Measurements from ENCODE around the gene MRPL28. TPM values are rescaled to one million over a fixed set of nuclear protein-coding genes. Genes with fewer than 3 reads are reported as not detected.

Gene MRPL28
- polyA plus RNA-seq, 4 donors: 36.9 to 82.5 (median 65.4) TPM

GRCh38 chr16:322476-323143 lies 47.7 kb downstream of the MRPL28 start:
- DNase-seq (ENCODE audit: low read depth in 4 of 4, low spot score in 3 of 4): no peak

GRCh38 chr16:321532-321931 lies 48.8 kb downstream of the MRPL28 start:
- no peak for DNase-seq (ENCODE audit: low read depth in 4 of 4, low spot score in 3 of 4)

GRCh38 chr16:320206-320605 lies 50.1 kb downstream of the MRPL28 start:
- no peak for DNase-seq (ENCODE audit: low read depth in 4 of 4, low spot score in 3 of 4)

GRCh38 chr16:318628-319027 lies 51.7 kb downstream of the MRPL28 start:
- DNase-seq (ENCODE audit: low read depth in 4 of 4, low spot score in 3 of 4): no peak

GRCh38 chr16:317583-317982 lies 52.8 kb downstream of the MRPL28 start:
- DNase-seq (ENCODE audit: low read depth in 4 of 4, low spot score in 3 of 4): no peak

Other genes starting within 250 kb of the MRPL28 start
- 10 to 100 TPM; 28.3 to 36.3 (median 30.8) TPM for gene NPRL3, start 231.9 kb downstream of the MRPL28 start, polyA plus RNA-seq (ENCODE audit: insufficient read length in 4 of 4)
- gene HBZ, start 217.9 kb downstream of the MRPL28 start, polyA plus RNA-seq (ENCODE audit: insufficient read length in 4 of 4): 1 to 10 TPM in 3 of 4 donors, under 1 TPM in 1; 0.74 to 9.7 (median 3.0) TPM
- gene HBM, start 204.6 kb downstream of the MRPL28 start, polyA plus RNA-seq (ENCODE audit: insufficient read length in 4 of 4): 10 to 100 TPM in 1 of 4 donors, 1 to 10 TPM in 3; 1.5 to 29.2 (median 3.6) TPM
- over 10,000 TPM in 1 of 4 donors, 1,000 to 10,000 TPM in 1, 100 to 1,000 TPM in 2; 628 to 18,307 (median 1,105) TPM for gene HBA2, start 197.7 kb downstream of the MRPL28 start, polyA plus RNA-seq (ENCODE audit: insufficient read length in 4 of 4)
- gene HBA1, start 193.9 kb downstream of the MRPL28 start, polyA plus RNA-seq (ENCODE audit: insufficient read length in 4 of 4): over 10,000 TPM in 1 of 4 donors, 100 to 1,000 TPM in 3; 453 to 13,427 (median 759) TPM
- gene HBQ1, start 190.1 kb downstream of the MRPL28 start, polyA plus RNA-seq (ENCODE audit: insufficient read length in 4 of 4): 1 to 10 TPM in 2 of 4 donors, under 1 TPM in 1, not detected in 1; 0.85 to 4.5 (median 1.1) TPM
- 100 to 1,000 TPM in 3 of 4 donors, 10 to 100 TPM in 1; 96.7 to 167 (median 125) TPM for gene LUC7L, start 141.1 kb downstream of the MRPL28 start, polyA plus RNA-seq (ENCODE audit: insufficient read length in 4 of 4)
- gene FAM234A, start 135.7 kb downstream of the MRPL28 start, polyA plus RNA-seq (ENCODE audit: insufficient read length in 4 of 4): 10 to 100 TPM; 42.8 to 87.7 (median 73.3) TPM
- 1 to 10 TPM in 3 of 4 donors, under 1 TPM in 1; 0.76 to 3.7 (median 2.4) TPM for gene RGS11, start 94.6 kb downstream of the MRPL28 start, polyA plus RNA-seq (ENCODE audit: insufficient read length in 4 of 4)
- gene ARHGDIG, start 89.9 kb downstream of the MRPL28 start, polyA plus RNA-seq (ENCODE audit: insufficient read length in 4 of 4): 1 to 10 TPM; 1.2 to 4.6 (median 2.8) TPM
- 1 to 10 TPM in 2 of 4 donors, under 1 TPM in 2; 0.32 to 1.8 (median 0.84) TPM for gene PDIA2, start 87.4 kb downstream of the MRPL28 start, polyA plus RNA-seq (ENCODE audit: insufficient read length in 4 of 4)
- 10 to 100 TPM; 14.9 to 22.8 (median 15.8) TPM for gene AXIN1, start 17.8 kb downstream of the MRPL28 start, polyA plus RNA-seq (ENCODE audit: insufficient read length in 4 of 4)
- 10 to 100 TPM; 21.6 to 64.8 (median 56.5) TPM for gene PGAP6, start 11.4 kb upstream of the MRPL28 start, polyA plus RNA-seq (ENCODE audit: insufficient read length in 4 of 4)
- 100 to 1,000 TPM in 3 of 4 donors, 10 to 100 TPM in 1; 97.7 to 141 (median 104) TPM for gene NME4, start 26.7 kb upstream of the MRPL28 start, polyA plus RNA-seq (ENCODE audit: insufficient read length in 4 of 4)
- gene DECR2, start 31.3 kb upstream of the MRPL28 start, polyA plus RNA-seq (ENCODE audit: insufficient read length in 4 of 4): 10 to 100 TPM; 17.3 to 31.8 (median 22.7) TPM
- 100 to 1,000 TPM in 1 of 4 donors, 10 to 100 TPM in 3; 44.2 to 144 (median 76.4) TPM for gene RAB11FIP3, start 55.1 kb upstream of the MRPL28 start, polyA plus RNA-seq (ENCODE audit: insufficient read length in 4 of 4)
- gene CAPN15, start 157.2 kb upstream of the MRPL28 start, polyA plus RNA-seq (ENCODE audit: insufficient read length in 4 of 4): 10 to 100 TPM; 16.2 to 36.6 (median 23.5) TPM
- 10 to 100 TPM in 1 of 4 donors, 1 to 10 TPM in 2, under 1 TPM in 1; 0.59 to 21.7 (median 8.6) TPM for gene PRR35, start 189.9 kb upstream of the MRPL28 start, polyA plus RNA-seq (ENCODE audit: insufficient read length in 4 of 4)
- gene NHLRC4, start 196.5 kb upstream of the MRPL28 start, polyA plus RNA-seq (ENCODE audit: insufficient read length in 4 of 4): 10 to 100 TPM in 1 of 4 donors, 1 to 10 TPM in 3; 2.7 to 10.3 (median 5.8) TPM
- 10 to 100 TPM; 28.0 to 89.7 (median 50.2) TPM for gene PIGQ, start 199.4 kb upstream of the MRPL28 start, polyA plus RNA-seq (ENCODE audit: insufficient read length in 4 of 4)
- 10 to 100 TPM; 12.4 to 32.9 (median 16.1) TPM for gene RAB40C, start 219.5 kb upstream of the MRPL28 start, polyA plus RNA-seq (ENCODE audit: insufficient read length in 4 of 4)